Neural progenitor cell (in vitro differentiated cells): ENCODE results near the gene KCNJ16. TPM values are rescaled to one million over a fixed set of nuclear protein-coding genes. Genes with fewer than 3 reads are reported as not detected.

ENCODE experiments used
- DNase-seq: peaks from one replicate; pipeline ENCODE4 v3.0.0-alpha.2; 2016; ENCODE audit warnings: low spot score
- H2AFZ ChIP-seq: fragments of 200-600 bp; sonication (generic); replicated peaks from 2 replicates; pipeline ENCODE4 v1.6.1; 2016; ENCODE audit warnings: antibody characterized with exemption
- H3F3A ChIP-seq: fragments of 200-600 bp; sonication (generic); 2 replicates; pipeline ENCODE4 v1.6.1; 2016; ENCODE audit warnings: antibody characterized with exemption, low read depth
- H3K27ac ChIP-seq: fragments of 200-600 bp; sonication (generic); 2 replicates; pipeline ENCODE4 v1.5.1; 2016; ENCODE audit warnings: mild to moderate bottlenecking
- H3K27me3 ChIP-seq: fragments of 200-600 bp; sonication (generic); 2 replicates; pipeline ENCODE4 v1.6.1; 2016; ENCODE audit warnings: mild to moderate bottlenecking, moderate library complexity
- H3K36me3 ChIP-seq: fragments of 200-600 bp; sonication (generic); 2 replicates; pipeline ENCODE4 v1.5.1; 2016
- H3K4me1 ChIP-seq: fragments of 200-600 bp; sonication (generic); 2 replicates; pipeline ENCODE4 v1.6.1; 2016; ENCODE audit warnings: mixed run types
- H3K4me2 ChIP-seq: fragments of 200-600 bp; sonication (generic); 2 replicates; pipeline ENCODE4 v1.6.1; 2016
- H3K4me3 ChIP-seq: fragments of 200-600 bp; sonication (generic); 2 replicates; pipeline ENCODE4 v1.5.1; 2016
- H3K79me2 ChIP-seq: fragments of 200-600 bp; sonication (generic); 2 replicates; pipeline ENCODE4 v1.6.1; 2016; ENCODE audit warnings: low read depth
- H3K9ac ChIP-seq: fragments of 200-600 bp; sonication (generic); 2 replicates; pipeline ENCODE4 v1.6.1; 2016
- H3K9me3 ChIP-seq: fragments of 200-600 bp; sonication (generic); 2 replicates; pipeline ENCODE4 v1.5.1; 2016; ENCODE audit warnings: low read depth
- H4K20me1 ChIP-seq: fragments of 200-600 bp; sonication (generic); 2 replicates; pipeline ENCODE4 v1.6.1; 2016; ENCODE audit warnings: low read depth
- H3K27ac Mint-ChIP-seq: 3 replicates; pipeline ENCODE4 v1.8.0; 2021; ENCODE audit warnings: mixed read lengths
- H3K27me3 Mint-ChIP-seq: 2 replicates; pipeline ENCODE4 v1.8.0; 2022; ENCODE audit warnings: low read depth, mild to moderate bottlenecking, inconsistent platforms, moderate library complexity, mixed read lengths; ENCODE audit not compliant: insufficient read depth
- H3K36me3 Mint-ChIP-seq: 3 replicates; pipeline ENCODE4 v1.8.0; 2021; ENCODE audit warnings: mixed read lengths
- H3K4me1 Mint-ChIP-seq: 3 replicates; pipeline ENCODE4 v1.8.0; 2021; ENCODE audit warnings: mixed read lengths
- H3K4me3 Mint-ChIP-seq: 3 replicates; pipeline ENCODE4 v1.8.0; 2021; ENCODE audit warnings: mild to moderate bottlenecking, moderate library complexity, mixed read lengths
- H3K9me3 Mint-ChIP-seq: 3 replicates; pipeline ENCODE4 v1.8.0; 2020; ENCODE audit warnings: mixed read lengths
- EZH2 ChIP-seq: fragments of 200-600 bp; sonication (generic); IDR thresholded peaks from 2 replicates; pipeline ENCODE4 v1.6.1; 2017; ENCODE audit warnings: antibody characterized with exemption, mild to moderate bottlenecking, moderate library complexity
- EZH2phosphoT487 ChIP-seq: fragments of 200-600 bp; sonication (generic); IDR thresholded peaks from 2 replicates; pipeline ENCODE4 v1.6.1; 2017; ENCODE audit warnings: antibody characterized with exemption
- total RNA-seq: library from RNA; depleted of rRNA; stranded (reverse); fragments of >200 nt; gene quantifications from 2 replicates; pipeline ENCODE4 v1.2.3, GENCODE V29; 2015; ENCODE audit warnings: low replicate concordance
- TF ChIP-seq, protein P1 (sequence below): fragments of 200-600 bp; sonication (generic); IDR thresholded peaks from 2 replicates; pipeline ENCODE4 v1.5.1; 2017; ENCODE audit warnings: antibody characterized with exemption, mild to moderate bottlenecking

Gene KCNJ16
- total RNA-seq, 1 donor from 2014 or later: not detected

DNA sequence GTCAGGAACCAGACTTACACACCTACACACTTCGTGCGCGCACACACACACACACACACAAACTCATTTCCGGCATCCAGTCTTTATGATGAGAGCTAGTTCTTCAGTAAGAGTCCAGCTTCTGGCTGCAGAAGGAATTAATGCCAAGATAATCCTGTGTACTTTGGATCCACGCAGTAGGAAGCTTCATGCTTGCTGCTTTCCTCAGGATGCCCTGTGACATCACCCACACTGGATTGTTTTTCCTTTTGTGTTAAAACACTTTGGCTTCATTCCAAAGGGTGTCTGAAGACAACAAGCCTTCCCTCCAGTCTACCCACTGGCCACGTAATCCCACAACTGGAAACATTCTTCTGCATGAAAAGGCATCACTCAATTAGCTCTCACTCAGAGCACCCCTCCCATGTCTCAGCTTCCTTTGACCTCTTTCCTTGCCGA, 35.4 kb downstream of the KCNJ16 start:
- no peak overlapping the region for H3K4me3 Mint-ChIP-seq
- DNase-seq: no peak
- no peaks in the 10 kb centered on the region for H3K36me3 ChIP-seq
- no peak overlapping the region for H3K4me2 ChIP-seq
- H4K20me1 ChIP-seq: no peaks in the 10 kb centered on the region
- no peaks in the 10 kb centered on the region for H3K36me3 Mint-ChIP-seq
- H3K27ac ChIP-seq: no peak overlapping the region
- H2AFZ ChIP-seq: no peak overlapping the region
- H3K9ac ChIP-seq: no peak overlapping the region
- no peaks in the 10 kb centered on the region for H3K79me2 ChIP-seq
- no peaks in the 10 kb centered on the region for H3K4me1 ChIP-seq
- H3K4me3 ChIP-seq: no peak overlapping the region
- peaks cover 3% of the 10 kb centered on the region for H3K27me3 Mint-ChIP-seq
- no peaks in the 10 kb centered on the region for H3K27me3 ChIP-seq
- H3K27ac Mint-ChIP-seq: no peak overlapping the region
- H3K9me3 Mint-ChIP-seq: peaks cover 6% of the 10 kb centered on the region
- no peaks in the 10 kb centered on the region for H3K9me3 ChIP-seq
- no peaks in the 10 kb centered on the region for H3F3A ChIP-seq
- H3K4me1 Mint-ChIP-seq: peaks cover 14% of the 10 kb centered on the region
- TF ChIP-seq, protein P1, sequence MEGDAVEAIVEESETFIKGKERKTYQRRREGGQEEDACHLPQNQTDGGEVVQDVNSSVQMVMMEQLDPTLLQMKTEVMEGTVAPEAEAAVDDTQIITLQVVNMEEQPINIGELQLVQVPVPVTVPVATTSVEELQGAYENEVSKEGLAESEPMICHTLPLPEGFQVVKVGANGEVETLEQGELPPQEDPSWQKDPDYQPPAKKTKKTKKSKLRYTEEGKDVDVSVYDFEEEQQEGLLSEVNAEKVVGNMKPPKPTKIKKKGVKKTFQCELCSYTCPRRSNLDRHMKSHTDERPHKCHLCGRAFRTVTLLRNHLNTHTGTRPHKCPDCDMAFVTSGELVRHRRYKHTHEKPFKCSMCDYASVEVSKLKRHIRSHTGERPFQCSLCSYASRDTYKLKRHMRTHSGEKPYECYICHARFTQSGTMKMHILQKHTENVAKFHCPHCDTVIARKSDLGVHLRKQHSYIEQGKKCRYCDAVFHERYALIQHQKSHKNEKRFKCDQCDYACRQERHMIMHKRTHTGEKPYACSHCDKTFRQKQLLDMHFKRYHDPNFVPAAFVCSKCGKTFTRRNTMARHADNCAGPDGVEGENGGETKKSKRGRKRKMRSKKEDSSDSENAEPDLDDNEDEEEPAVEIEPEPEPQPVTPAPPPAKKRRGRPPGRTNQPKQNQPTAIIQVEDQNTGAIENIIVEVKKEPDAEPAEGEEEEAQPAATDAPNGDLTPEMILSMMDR: no peak
- TF ChIP-seq EZH2phosphoT487: no peak
- no peak for TF ChIP-seq EZH2

DNA sequence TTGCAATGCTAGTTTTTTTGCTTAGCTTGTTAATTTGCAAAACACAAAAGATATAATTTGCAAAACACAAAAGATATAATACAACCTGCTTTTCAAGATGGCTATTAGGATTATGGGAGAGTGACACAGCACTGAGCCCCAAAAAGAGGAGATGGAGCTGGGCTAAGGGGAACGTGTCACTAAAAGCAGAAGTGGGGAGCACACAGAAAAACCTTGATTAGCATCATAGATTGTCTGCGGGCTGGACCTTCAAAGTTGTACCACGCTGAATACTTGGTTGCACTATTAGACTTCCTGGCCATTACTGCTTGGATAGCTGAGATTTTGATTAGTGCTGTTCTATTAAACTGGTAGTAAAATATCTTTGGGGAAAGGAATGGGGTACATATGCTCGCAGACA, 36.2 kb downstream of the KCNJ16 start:
- Histone ChIP-seq H3K4me3 (no peak overlapping the region), H3K4me1 (no peaks in the 10 kb centered on the region), H3K27me3 (no peaks in the 10 kb centered on the region), H3K9me3 (no peaks in the 10 kb centered on the region), H3K9ac (no peak overlapping the region), H3K27ac (no peak overlapping the region), H4K20me1 (no peaks in the 10 kb centered on the region), H3K36me3 (no peaks in the 10 kb centered on the region), H2AFZ (no peak overlapping the region), H3K4me2 (no peak overlapping the region), H3K79me2 (no peaks in the 10 kb centered on the region), H3F3A (no peaks in the 10 kb centered on the region)
- Mint-ChIP-seq H3K27ac (no peak overlapping the region), H3K4me3 (no peak overlapping the region), H3K9me3 (peaks cover 6% of the 10 kb centered on the region), H3K4me1 (peaks cover 14% of the 10 kb centered on the region), H3K36me3 (no peaks in the 10 kb centered on the region), H3K27me3 (peaks cover 3% of the 10 kb centered on the region)
- no peak for DNase-seq
- TF ChIP-seq EZH2 (no peak), EZH2phosphoT487 (no peak)
- TF ChIP-seq, protein P1: no peak

DNA sequence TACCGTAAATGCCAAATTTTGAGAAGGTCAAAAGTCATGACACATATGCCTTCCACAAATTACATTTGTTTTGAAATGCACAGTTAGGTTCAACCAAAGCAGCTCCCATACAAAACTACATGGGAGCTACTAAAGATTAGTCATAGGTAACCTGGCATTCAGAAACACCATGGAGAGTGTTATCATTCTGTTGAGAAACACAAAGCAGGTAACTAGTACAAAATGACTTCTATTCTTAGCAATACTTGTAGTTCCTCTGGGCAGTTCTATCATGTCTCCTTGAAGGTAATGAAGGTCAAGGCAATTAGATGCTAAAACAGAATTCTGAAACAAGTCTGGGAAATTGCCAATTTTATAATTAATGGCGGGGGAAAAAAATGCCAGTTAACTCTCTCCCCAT, 39.4 kb downstream of the KCNJ16 start:
- H2AFZ ChIP-seq: no peak overlapping the region
- H3K9ac ChIP-seq: no peak overlapping the region
- no peaks in the 10 kb centered on the region for H4K20me1 ChIP-seq
- H3K4me2 ChIP-seq: no peak overlapping the region
- no peak for DNase-seq
- no peak overlapping the region for H3K27ac Mint-ChIP-seq
- peaks cover 14% of the 10 kb centered on the region for H3K4me1 Mint-ChIP-seq
- H3K79me2 ChIP-seq: no peaks in the 10 kb centered on the region
- no peaks in the 10 kb centered on the region for H3F3A ChIP-seq
- no peak overlapping the region for H3K27ac ChIP-seq
- H3K27me3 ChIP-seq: no peaks in the 10 kb centered on the region
- H3K4me3 ChIP-seq: no peak overlapping the region
- no peaks in the 10 kb centered on the region for H3K36me3 ChIP-seq
- H3K9me3 ChIP-seq: no peaks in the 10 kb centered on the region
- H3K27me3 Mint-ChIP-seq: peaks cover 3% of the 10 kb centered on the region
- H3K36me3 Mint-ChIP-seq: no peaks in the 10 kb centered on the region
- no peak for TF ChIP-seq EZH2phosphoT487
- TF ChIP-seq EZH2: no peak
- TF ChIP-seq, protein P1: no peak
- peaks cover 6% of the 10 kb centered on the region for H3K9me3 Mint-ChIP-seq
- no peaks in the 10 kb centered on the region for H3K4me1 ChIP-seq
- H3K4me3 Mint-ChIP-seq: no peak overlapping the region
